Epithelial cell of prostate (primary cell): ENCODE data around the gene ARL5A.
A peak's percentile ranks its signal among the peaks of the same experiment; 100 is the strongest.

Experiments
- DNase-seq: peaks from one replicate; pipeline ENCODE4 v3.0.0-alpha.2; 2011; ENCODE audit warnings: low read depth, low spot score
- H3K27ac ChIP-seq: fragments of 450-650 bp; 2 replicates; pipeline ENCODE4 v1.5.1; 2017; ENCODE audit warnings: mild to moderate bottlenecking

The ARL5A gene

DNA sequence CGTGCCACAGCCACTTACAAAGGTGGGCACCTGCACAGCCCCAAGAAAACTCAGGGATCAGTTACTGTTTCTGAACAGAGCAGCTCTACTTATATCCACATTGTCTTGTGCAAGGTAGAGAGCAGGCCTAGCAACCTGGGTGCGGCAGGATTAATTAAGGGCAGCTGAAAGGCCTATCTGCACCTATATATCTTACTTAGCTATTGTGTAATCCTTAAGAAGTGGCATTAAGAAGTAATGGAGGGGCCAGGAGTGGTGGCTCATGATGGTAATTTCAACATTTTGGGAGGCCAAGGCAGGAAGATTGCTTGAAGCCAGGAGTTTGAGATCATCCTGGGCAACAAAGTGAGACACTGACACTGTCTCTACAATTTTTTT lies 12.8 kb upstream of the ARL5A start:
- no peak for DNase-seq
- peak overlapping the region; percentile 2 for H3K27ac ChIP-seq

DNA sequence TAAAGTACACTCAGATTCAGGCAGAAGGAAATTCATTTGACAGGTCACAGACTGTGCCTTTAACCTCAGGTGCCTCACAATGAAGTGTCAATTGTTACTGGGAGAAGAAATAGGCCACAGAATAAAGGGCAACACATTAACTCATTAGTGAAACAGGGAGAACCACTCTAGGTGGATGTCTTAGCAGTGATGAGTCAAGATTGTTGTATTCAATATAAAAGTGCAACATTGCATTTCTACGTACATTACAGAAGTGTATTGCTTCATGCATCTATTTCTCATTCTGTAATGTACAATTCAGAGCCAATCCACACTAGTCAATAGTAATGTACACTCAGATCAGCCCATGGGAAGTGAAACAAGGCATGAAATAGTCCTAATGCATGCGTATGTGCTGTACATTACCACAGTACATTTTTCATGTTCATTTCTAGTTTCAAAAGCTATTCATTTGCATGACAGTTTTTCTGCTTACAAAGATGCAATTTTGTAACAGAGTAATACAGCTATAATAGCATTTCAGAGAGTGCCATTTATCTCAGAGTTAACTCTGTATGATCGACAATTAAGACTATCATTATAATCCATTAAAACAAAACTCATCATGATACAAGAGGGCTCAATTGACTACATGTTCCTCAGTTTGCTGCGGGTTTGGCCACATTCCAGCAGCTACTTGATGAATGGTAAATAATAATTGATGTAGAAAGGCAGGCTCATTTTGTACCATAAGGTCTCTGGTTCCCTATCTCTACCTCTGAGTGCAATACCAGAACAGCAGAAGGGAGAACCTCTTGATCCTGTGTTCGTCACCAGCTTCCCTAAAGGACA lies 12.2 kb upstream of the ARL5A start:
- DNase-seq: no peak
- H3K27ac ChIP-seq: peak overlapping the region; percentile 2

DNA sequence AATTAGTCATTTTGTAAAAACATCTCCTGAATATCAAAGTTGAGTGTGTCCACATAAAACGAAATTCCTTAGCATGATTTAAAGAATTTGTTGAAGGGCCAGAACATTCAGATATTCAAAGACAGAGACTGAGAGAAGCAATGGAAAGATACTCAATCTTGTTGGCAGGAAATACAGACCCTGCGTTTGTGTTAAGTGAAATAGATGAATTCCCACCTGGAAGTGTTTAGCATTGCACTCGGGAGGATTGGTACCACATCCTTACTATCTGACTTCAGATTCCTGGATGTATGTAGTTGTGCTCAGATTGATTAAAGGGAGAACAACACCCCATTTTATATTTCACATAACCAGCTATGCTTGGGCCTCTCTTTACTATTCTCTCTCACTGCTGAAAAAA lies 9.7 kb upstream of the ARL5A start:
- H3K27ac ChIP-seq: no peak overlapping the region

DNA sequence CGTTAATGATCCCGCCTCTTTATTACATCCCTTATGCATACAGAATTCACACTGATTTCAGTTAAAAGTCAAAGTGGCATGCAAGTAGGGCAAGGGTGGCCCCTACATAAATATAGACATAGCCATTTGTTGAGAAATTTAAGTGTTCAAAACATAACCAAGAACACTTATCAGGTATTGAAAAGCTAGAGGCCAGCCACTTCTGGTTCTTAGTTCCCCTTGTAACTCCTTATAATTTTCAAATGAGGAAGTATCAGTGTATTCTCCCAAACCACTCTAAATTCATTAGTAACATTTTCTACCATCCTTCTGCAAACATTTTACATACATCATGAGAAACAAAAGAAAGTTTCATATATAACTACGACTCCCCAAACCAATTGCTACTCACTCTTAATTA lies 5.8 kb upstream of the ARL5A start:
- no peak overlapping the region for H3K27ac ChIP-seq
- DNase-seq: no peak

More for the DNA sequence above, 9.7 kb upstream of the ARL5A start:
- no peak for DNase-seq

DNA sequence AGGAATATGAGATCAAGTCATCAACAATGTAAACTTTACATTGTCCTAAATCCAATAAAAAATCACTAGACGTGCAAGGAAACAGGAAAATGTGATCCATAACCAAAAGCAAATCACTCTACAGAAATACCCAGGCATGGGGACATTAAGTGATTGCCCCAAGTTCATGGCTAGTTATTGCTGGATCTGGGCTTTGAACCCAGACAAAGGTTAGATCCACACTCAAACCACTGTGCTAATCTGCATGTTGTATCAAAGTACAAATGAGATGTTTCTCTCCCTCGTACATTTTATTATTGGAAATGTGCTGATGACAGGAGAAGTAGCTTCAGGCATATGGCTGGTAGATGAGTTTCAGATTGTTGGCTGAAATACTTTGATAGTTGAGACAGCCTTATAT lies 2.7 kb upstream of the ARL5A start:
- no peak for DNase-seq
- no peak overlapping the region for H3K27ac ChIP-seq

DNA sequence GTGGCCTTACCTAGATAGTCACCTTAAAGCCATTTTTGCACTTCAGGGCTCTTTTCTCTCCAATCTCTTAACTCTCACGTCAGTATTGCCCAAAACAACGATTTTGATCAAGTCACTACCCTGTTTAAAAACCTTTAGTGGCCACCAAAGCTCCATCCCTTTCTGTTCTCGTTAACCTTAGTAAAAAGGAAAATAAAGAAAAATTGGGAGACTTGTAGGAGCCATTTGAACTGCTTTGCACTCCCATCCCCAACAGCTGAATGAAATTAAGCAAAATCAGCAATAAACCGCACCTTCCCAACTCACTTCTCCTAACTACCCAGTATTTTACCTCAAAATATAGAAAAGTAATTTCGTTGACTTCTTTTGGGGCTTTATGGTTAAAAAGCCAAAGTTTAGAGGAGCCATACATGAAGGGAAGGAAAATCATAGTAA lies 686 bp upstream of the ARL5A start:
- no peak overlapping the region for H3K27ac ChIP-seq
- DNase-seq: no peak

DNA sequence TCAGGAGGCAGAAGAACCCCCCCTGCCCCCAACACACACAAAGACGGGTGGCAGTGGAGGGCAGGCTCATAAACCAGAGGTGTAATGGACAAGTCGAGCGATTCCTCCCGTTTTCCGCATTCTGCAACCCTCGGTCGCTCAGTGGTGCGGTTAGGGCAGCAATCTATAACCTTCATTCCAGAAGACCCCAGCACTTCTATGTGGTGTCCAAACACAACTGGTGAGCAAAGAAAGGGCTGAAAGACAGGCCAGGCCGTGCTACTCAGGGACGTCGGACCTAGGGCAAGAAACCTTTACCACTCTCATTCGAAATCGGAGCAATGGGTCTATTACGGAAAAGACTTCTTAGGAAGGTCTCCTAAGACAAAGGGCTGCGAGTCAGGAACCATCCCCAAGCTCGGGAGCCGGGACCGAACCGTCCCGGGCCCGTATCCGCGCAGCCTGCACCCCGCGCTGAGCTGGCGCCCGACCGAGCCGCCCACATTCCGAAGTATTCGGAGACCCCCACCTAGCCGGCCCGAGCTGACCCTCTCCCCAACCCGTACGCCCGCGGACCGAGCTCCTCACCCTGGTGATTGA lies 568 bp downstream of the ARL5A start:
- DNase-seq: no peak

DNA sequence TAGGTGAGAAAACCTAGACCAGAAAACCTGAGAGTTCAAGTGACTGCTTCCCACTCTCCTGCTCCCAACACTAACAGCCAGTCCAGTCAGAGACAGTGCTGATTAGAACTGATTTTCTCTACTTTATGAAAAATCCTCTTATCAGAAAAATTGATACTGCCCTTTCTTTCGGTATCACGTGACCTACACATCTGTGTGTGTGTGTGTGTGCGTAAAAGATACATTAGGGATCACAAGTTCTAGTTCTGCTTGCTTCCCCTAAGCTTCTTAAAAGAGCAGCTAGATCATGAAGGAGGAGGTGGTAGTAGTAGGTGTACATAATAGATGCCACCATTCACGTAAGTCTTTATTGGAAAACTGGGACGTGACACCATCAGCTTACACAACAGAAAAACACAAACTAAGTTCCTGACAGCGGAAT lies 1.5 kb downstream of the ARL5A start:
- DNase-seq: no peak
- H3K27ac ChIP-seq: no peak overlapping the region

More for the DNA sequence above, 568 bp downstream of the ARL5A start:
- H3K27ac ChIP-seq: peak overlapping the region; percentile 28

DNA sequence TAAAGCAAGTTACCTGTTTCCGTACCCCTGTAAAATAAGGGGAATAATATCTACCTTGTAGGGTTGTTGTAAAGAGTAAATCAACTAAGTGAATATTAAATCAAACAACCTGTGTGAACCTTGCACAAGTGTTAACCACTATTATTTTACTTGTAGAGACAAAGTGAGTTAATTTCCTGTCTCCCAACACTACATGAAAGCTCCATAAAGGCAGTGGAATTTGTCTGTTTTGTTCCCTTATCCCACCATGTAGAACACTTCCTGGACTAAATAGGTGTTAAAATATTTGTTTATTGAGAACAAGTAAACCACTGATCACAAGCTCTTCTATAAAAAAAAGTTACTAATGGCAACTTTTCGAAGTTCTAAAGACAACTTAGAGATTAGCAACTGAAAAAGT lies 3.3 kb downstream of the ARL5A start:
- H3K27ac ChIP-seq: no peak overlapping the region
- no peak for DNase-seq

DNA sequence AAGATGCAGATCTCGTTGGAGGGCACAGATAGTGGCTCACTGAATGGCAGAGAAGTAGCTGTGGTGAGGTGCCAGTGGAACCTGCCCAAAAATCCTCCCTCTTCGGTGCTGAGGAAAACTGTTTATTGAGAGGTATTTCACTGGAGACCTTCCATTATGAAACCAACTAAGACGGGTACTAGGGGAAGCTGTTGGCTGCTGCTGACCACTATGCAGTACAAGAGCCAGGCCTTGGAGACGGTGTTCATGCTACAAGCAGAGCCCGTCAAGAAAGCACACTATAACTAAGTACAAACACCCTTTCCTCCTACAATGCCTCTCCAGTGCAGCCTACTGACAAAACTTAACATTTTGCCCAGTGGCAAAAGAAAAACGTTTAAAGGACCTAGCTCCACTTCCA lies 4.6 kb downstream of the ARL5A start:
- no peak overlapping the region for H3K27ac ChIP-seq
- no peak for DNase-seq

DNA sequence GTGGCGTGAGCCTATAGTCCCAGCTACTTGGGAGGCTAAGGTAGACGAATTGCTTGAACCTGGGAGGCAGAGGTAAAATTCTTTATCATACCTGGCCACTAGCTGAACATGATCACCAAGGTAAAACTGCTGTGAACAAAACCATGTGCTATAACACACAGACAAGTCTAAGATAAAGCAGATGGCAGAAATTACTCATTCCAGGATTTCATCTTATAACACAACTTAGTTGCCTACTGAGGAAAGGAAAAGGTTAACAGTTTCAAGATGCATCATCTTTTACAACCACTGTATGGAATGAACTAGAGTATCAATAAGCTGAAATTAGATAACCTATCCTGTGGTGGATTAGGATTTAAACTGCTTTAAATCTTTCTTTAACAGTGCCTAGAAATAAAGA lies 8.3 kb downstream of the ARL5A start:
- DNase-seq: no peak

DNA sequence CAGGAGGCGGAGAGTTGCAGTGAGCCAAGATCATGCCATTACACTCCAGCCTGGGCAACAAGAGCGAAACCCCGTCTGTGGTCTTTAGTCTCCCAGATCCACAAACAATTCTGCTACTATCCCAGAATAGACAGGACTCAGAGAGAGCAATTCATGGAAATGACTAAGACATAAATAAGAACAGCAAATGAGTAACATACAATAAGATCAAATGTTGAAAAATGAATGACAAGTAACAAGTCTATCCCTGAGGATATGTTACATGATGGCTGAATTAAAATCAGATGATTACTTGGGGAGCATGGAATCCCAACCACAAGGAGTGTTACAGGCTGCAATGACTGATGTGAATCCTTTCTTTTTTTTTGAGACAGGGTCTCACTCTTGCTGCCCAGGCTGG lies 10.3 kb downstream of the ARL5A start:
- no peak for DNase-seq
- H3K27ac ChIP-seq: no peak overlapping the region

More for the DNA sequence above, 8.3 kb downstream of the ARL5A start:
- no peak overlapping the region for H3K27ac ChIP-seq

DNA sequence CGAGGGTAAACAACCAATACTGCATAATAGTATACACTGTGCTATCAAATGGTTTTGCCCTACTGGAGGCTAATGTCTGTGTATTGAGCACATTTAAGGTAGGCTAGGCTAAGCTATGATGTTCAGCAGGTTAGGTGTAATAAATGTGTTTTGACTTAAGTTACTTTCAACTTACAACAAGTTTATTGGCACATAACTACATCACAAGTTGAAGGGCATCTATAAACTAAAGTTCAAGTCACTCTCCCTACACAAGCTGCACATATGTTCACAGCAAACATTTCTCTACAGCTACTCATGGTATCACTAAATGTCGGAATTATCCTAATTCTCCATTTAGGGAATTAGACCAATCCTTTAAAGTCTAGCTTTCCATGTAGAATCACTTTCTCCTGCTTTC lies 11.4 kb downstream of the ARL5A start:
- no peak overlapping the region for H3K27ac ChIP-seq
- no peak for DNase-seq

DNA sequence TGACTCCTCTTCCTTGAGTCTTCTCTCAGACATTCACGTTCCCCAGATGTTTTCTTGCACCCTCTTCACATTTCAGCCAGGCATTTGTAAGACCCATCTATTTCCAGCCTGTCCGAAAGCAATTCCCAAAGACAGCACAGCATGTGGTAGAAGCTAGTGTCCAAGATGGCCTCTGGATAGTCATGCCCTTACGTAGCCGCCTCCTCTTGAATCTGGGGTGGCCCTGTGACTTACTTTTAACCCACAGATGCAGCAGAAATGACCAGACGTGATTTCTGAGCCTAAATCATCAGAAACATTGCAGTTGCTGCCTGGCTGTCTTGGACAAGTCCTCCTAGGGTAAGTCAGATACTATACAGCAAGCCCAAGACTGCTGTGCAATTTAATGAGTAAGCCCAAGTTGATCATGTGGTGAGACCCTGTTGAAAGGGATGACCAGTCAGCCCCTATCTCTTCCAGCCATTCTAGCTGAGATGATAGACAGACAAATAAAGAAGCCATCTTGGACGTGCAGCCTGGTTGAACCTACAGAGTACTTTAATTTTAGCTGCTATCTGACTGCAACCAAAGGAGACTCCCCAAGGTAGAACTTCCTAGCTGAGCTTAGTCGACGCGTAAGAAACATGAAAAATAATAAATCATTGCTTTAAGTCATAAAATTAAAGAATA lies 12.3 kb downstream of the ARL5A start:
- DNase-seq: no peak
- H3K27ac ChIP-seq: no peak overlapping the region

DNA sequence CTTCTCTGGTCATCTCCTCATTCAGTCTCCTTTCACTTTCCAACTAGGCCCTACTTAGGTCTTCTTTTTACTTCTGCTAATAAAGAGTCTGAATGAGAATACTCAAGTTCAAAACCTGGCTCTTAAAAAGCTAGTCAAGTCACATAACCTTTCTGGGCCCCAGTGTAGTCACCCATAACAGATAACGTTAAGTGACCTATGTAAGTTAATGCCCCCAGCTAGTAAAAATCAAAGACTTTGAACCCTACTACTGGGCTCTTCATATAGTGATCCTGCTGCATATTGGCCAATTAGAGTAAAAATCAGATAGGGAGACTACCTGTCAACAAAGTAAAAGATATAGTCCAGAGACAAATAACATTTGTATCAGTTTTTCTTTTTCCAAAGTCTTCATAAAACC lies 17.7 kb downstream of the ARL5A start:
- no peak for DNase-seq
- no peak overlapping the region for H3K27ac ChIP-seq

DNA sequence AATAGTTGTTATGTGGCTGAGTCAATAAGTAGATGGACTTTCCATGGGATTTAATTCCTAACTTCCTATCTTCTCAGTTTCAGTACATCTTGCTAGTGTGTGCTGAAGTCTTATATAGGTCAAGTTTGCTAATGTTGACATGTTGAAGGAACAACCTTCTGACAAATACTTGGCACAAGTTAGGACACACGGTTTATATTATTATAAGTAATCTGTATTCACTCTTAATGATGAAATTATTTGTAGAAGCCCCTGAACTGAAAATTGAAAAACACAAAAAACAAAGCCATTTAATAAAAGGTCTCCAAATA lies 19.2 kb downstream of the ARL5A start:
- no peak for DNase-seq
- H3K27ac ChIP-seq: no peak overlapping the region

DNA sequence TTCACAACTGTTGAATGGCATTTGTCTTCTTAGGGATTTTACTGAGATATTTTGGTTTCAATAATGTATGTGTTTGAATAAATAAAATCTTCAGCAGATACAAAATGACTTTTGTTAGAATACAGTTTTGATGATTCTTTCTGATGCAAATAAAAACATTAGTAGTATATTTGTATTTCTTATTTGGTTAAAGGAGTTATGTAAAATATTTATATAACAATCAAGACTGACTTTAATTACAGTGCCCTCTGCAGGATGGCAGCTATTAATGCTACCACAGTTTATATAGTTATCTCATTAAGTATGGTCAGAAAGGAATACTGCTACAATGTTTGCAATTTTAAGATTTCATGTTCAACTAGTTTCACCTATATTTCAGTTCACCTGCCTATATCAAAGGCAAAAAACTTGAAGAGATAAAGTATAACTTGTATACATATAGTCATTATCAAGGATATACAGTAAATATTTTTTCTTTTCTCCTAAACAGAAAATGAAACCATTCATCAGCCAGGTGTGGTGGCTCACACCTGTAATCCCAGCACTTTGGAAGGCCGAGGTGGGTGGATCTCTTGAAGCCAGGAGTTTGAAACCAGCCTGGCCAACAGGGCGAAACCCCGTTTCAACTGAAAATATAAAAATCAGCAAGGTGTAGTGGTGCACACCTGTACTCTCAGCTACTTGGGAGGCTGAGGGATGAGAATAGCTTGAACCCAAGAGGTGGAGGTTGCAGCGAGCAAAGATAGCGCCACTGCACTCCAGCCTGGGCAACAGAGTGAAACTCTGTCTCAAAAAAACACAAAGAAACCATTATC lies 19.8 kb downstream of the ARL5A start:
- no peak for DNase-seq
- no peak overlapping the region for H3K27ac ChIP-seq

DNA sequence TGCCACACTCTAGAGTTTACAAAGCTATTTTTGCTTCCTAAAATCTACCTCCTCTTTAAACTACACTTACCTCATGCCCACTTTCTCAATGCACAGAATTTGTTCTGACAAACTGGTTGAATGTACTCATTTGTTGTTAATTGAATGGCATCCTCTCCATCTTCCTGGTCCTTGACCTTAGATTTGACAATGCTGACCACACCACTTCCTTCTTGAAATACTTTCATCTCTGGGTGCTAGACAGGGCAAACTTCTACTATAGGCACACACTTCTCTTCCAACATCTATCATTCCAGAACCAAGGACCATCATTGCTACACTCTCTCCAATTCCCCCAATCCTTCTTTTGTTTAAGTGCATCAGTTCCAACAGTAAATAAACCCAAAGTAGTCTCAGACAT lies 22.3 kb downstream of the ARL5A start:
- no peak for DNase-seq
- no peak overlapping the region for H3K27ac ChIP-seq

DNA sequence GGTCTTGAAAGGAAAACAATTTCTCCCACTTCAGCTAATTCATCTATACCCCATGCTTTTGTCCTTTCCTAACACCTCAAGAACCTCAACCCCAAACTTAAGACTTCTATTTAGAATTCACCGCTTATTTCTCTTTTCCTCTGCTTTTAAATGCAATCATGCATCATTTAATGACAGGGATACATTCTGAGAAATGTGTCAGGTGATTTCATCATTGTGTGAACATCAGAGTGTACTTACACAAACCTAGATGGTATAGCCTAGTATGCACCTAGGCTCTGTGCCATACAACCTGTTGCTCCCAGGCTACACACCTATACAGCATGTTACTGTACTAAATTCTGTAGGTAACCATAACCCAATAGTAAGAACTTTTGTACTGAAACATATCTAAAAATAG lies 22.9 kb downstream of the ARL5A start:
- no peak for DNase-seq
- H3K27ac ChIP-seq: no peak overlapping the region

DNA sequence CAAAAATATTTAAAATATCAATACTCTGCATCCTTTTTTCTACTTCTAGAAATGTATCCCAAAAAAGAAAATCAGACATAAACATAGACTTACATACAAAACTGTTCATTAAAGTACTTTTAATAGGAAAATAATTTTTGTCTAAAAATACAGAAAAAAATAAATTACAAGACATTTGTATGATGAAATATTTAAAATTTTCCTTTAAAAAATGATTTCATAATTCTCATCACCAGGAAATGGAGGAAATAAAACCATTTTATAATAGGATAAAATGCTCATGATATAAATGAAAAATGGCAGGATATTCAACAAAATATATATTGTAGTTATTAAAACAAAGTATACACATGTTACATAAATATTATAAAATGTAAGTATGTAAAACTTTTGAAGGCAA lies 24.4 kb downstream of the ARL5A start:
- DNase-seq: no peak
- H3K27ac ChIP-seq: no peak overlapping the region

DNA sequence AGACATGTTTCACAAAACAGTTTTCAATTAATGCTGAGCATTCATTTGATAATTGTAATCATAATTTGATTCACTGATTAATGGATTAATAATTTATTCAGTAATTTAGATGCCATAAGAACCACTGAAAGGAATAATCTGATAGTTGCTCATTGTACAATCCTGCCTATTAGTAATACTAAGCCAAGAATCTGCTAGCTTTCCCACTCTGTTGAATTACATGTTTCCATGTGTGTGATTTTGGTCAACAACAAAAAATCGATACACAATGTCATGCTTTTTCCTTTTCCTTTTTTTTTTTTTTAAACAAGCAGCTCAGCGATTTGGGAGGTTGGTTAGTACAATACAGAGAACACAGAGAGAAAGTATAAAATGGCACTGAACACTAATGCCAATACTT lies 25.9 kb downstream of the ARL5A start:
- H3K27ac ChIP-seq: no peak overlapping the region
- DNase-seq: no peak
